ENCODE measurements around the gene DPP8. TPM values are rescaled to one million over a fixed set of nuclear protein-coding genes. Genes with fewer than 3 reads are reported as not detected.

DPP8 gene
- polyA plus RNA-seq, 1 experiment, result 29.9 TPM

DNA sequence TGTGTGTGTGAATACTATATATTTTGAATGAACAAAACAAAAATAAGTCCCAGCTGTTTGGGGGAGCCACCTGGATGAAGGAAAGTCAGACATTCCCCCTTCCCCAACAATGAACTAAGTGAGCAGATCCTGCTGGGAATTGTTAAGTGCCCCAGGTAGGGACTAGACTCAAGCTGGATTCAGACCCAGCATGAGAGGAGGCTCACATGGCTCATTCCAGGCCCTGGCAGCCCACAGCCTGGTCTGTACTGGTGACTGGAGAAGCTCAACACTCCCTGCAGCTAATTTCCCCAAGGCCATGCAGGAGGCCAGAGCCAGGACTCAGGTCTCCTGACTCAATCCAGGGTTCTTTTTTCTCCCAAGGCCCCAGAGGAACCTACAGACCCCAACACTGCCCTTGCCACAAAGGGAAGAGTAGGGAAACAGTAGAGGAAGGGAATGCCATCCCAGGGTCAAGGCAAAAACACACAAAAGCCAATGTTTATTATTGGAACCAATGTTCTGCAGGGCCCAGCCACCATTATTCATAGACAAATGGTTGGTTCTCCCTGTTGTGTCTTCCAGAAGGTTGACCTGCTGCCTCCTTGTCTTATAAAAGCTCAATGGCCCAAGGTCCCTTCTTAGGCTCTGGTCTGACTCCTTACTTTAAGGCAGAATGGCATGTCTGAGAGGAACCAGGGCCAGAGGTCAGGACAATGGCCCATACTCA lies 104.3 kb downstream of the DPP8 start:
- TF ChIP-seq, protein P1, sequence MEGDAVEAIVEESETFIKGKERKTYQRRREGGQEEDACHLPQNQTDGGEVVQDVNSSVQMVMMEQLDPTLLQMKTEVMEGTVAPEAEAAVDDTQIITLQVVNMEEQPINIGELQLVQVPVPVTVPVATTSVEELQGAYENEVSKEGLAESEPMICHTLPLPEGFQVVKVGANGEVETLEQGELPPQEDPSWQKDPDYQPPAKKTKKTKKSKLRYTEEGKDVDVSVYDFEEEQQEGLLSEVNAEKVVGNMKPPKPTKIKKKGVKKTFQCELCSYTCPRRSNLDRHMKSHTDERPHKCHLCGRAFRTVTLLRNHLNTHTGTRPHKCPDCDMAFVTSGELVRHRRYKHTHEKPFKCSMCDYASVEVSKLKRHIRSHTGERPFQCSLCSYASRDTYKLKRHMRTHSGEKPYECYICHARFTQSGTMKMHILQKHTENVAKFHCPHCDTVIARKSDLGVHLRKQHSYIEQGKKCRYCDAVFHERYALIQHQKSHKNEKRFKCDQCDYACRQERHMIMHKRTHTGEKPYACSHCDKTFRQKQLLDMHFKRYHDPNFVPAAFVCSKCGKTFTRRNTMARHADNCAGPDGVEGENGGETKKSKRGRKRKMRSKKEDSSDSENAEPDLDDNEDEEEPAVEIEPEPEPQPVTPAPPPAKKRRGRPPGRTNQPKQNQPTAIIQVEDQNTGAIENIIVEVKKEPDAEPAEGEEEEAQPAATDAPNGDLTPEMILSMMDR (IDR thresholded peaks at IDR 0.05; ENCODE audit: low read depth, low read length), result no peak
- H3K27me3 ChIP-seq (ENCODE audit: control insufficient read depth, insufficient read depth, low read length), result peaks cover 2% of the 10 kb centered on the region
- DNase-seq (ENCODE audit: low read depth, low spot score), result no peak
- POLR2A ChIA-PET, result interaction anchor here (0.6 to 0.9 kb wide), 2 partner anchors 8 to 18 kb away, joined by 5 read pairs; no protein-coding TSS in a partner anchor
- no peak overlapping the region for H3K27ac ChIP-seq (ENCODE audit: low read depth, low read length)
- H3K4me3 ChIP-seq (ENCODE audit: low read depth, low read length), result no peak overlapping the region
- no peaks in the 10 kb centered on the region for H3K9me3 ChIP-seq (ENCODE audit: control insufficient read depth, insufficient read depth, low read length)
- CTCF ChIA-PET, result interaction anchor here (0.6 to 2.1 kb wide), 3 partner anchors 12 to 28 kb away, joined by 4 to 8 read pairs (median 5); no protein-coding TSS in a partner anchor

DNA sequence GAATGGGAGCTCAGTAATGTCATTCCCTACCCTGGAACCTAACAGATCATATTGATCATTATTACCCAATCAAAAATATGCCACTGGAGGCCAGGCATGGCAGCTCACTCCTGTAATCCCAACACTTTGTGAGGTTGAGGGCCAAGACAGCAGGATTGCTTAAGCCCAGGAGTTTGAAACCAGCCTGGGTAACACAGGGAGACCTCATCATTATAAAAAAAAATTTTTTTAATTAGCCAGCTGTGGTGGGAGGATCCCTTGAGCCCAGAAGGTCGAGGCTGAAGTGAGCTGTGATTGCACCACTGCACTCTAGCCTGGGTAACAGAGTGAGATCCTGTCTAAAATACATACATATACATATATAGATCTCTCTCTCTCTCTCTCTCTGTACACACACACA lies 104.9 kb downstream of the DPP8 start:
- TF ChIP-seq, protein P1 (IDR thresholded peaks at IDR 0.05; ENCODE audit: low read depth, low read length), result no peak
- DNase-seq (ENCODE audit: low read depth, low spot score), result no peak
- no peak overlapping the region for H3K4me3 ChIP-seq (ENCODE audit: low read depth, low read length)
- CTCF ChIA-PET, result no interaction called here
- H3K27ac ChIP-seq (ENCODE audit: low read depth, low read length), result no peak overlapping the region
- no peaks in the 10 kb centered on the region for H3K9me3 ChIP-seq (ENCODE audit: control insufficient read depth, insufficient read depth, low read length)
- POLR2A ChIA-PET, result interaction anchor here (0.6 to 0.9 kb wide), 2 partner anchors 9 to 17 kb away, joined by 5 read pairs; no protein-coding TSS in a partner anchor
- H3K27me3 ChIP-seq (ENCODE audit: control insufficient read depth, insufficient read depth, low read length), result peaks cover 2% of the 10 kb centered on the region

DNA sequence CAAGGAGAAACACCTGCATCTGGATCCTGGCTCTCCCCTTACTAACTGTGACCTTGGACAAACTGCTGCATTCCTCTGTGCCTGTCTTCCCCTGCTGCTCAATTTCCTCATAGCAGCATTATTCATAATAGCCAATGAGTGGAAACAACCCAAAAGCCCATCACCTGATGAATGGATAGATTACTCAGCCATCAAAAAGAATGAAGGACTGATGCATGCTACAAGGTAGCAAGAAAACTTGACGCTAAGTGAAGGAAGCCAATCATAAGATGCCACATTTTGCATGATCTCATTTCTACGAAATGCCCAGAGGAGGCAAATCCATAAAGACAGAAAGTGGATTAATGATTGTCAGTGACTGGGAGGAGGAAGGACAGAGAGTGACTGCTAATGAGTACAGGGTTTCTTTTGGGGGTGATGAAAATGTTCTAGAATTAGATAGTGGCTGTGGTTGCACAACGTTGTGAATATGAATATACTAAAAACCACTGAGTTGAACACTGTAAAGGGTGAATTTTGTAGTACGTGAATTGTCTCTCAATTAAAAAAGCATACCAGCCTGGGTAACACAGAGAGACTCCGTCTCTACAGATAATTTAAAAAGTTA lies 105.9 kb downstream of the DPP8 start:
- Histone ChIP-seq H3K27ac (ENCODE audit: low read depth, low read length) (no peak overlapping the region), H3K27me3 (ENCODE audit: control insufficient read depth, insufficient read depth, low read length) (peaks cover 2% of the 10 kb centered on the region), H3K9me3 (ENCODE audit: control insufficient read depth, insufficient read depth, low read length) (no peaks in the 10 kb centered on the region), H3K4me3 (ENCODE audit: low read depth, low read length) (no peak overlapping the region)
- DNase-seq (ENCODE audit: low read depth, low spot score), result no peak
- ChIA-PET CTCF (no interaction called here), POLR2A (no interaction called here)
- TF ChIP-seq, protein P1 (IDR thresholded peaks at IDR 0.05; ENCODE audit: low read depth, low read length), result no peak

DNA sequence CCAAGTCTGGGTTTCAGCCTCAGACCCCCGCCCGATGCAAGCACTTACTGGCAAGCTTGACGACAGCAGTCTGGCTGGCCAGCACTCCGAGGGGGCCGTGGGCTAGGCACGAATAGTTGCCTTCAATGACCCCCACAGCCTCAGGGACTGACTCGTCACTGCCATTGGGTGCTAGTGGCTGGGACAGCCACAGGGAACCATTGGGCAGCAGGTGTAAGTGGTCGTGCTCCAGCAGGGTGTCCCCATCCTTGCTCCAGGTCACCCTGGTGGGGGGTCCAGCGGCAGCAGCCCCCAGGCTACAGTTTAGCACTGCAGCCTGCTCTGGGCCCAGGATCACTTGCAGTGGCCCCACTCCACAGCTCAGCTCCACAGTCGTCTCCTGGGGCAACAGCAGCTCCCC lies 106.5 kb downstream of the DPP8 start:
- TF ChIP-seq, protein P1 (IDR thresholded peaks at IDR 0.05; ENCODE audit: low read depth, low read length), result no peak
- POLR2A ChIA-PET, result no interaction called here
- Histone ChIP-seq H3K4me3 (ENCODE audit: low read depth, low read length) (no peak overlapping the region), H3K27ac (ENCODE audit: low read depth, low read length) (no peak overlapping the region), H3K9me3 (ENCODE audit: control insufficient read depth, insufficient read depth, low read length) (no peaks in the 10 kb centered on the region), H3K27me3 (ENCODE audit: control insufficient read depth, insufficient read depth, low read length) (peaks cover 2% of the 10 kb centered on the region)
- CTCF ChIA-PET, result no interaction called here
- DNase-seq (ENCODE audit: low read depth, low spot score), result no peak

DNA sequence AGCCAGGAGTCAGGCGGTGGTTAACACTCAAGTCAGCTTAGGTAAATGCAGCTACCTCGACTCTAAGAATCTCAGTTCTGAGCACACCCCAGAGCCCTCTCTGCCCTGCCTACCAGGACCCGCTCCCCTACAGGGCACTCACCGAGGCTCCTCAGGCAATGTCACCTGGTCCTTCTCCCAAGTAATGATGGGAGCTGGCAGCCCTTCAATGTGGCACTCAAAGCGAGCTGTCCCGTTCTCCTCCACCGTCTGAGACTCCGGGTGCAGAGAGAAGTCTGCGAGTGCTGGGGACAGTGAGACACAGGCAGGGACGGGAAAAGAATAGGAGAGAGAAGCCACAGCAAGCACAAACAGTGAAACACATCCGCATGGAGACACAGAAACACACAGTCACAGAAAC lies 107.5 kb downstream of the DPP8 start:
- TF ChIP-seq, protein P1 (IDR thresholded peaks at IDR 0.05; ENCODE audit: low read depth, low read length), result no peak
- H3K27me3 ChIP-seq (ENCODE audit: control insufficient read depth, insufficient read depth, low read length), result peaks cover 2% of the 10 kb centered on the region
- H3K9me3 ChIP-seq (ENCODE audit: control insufficient read depth, insufficient read depth, low read length), result no peaks in the 10 kb centered on the region
- ChIA-PET POLR2A (interaction anchor here (1.2 kb wide), 1 partner anchor 11 kb away, joined by 4 read pairs; no protein-coding TSS in a partner anchor), CTCF (interaction anchor here (1.4 to 1.5 kb wide), 2 partner anchors 9 to 92 kb away, joined by 4 to 13 read pairs; no protein-coding TSS in a partner anchor)
- no peak overlapping the region for H3K4me3 ChIP-seq (ENCODE audit: low read depth, low read length)
- no peak overlapping the region for H3K27ac ChIP-seq (ENCODE audit: low read depth, low read length)
- no peak for DNase-seq (ENCODE audit: low read depth, low spot score)

Data from AG04450 (cell line).